IMR-90 (cell line): Measurements from ENCODE around the gene SFSWAP. TPM values are rescaled to one million over a fixed set of nuclear protein-coding genes. Genes with fewer than 3 reads are reported as not detected.

Experiments used
- ATAC-seq: fragments of 200-7000 bp; cut with Tn5 transposase; 2 replicates; pipeline ENCODE4 v1.9.1; 2020; ENCODE audit warnings: low read depth, mild to moderate bottlenecking, moderate library complexity
- BruUV-seq: library from RNA; stranded (reverse); fragments of 400-500 nt; replicated peaks from 2 replicates; lab custom pipeline; 2021; lab: Mats Ljungman, UMichigan
- CTCF ChIA-PET: fragments of 300-600 bp; formaldehyde crosslinking; extraction: SDS; loops from one replicate; lab custom pipeline; 2021; ENCODE audit warnings: antibody characterized with exemption; lab: Yijun Ruan, JAX
- POLR2A ChIA-PET: fragments of 300-600 bp; sonication (Branson Sonifier 250); formaldehyde crosslinking; loops from one replicate; lab custom pipeline; 2022; ENCODE audit warnings: antibody characterized with exemption; ENCODE audit not compliant: unreplicated experiment; lab: Charles Lee
- DNase-seq: peaks from one replicate; pipeline ENCODE4 v3.0.0; 2013
- H2AFZ ChIP-seq: replicated peaks from 2 replicates; pipeline ENCODE3; 2013; ENCODE audit warnings: low read length, mild to moderate bottlenecking; ENCODE audit not compliant: poor library complexity
- H2AK5ac ChIP-seq: 2 replicates; pipeline ENCODE4 v1.6.1; 2013; ENCODE audit warnings: low read depth, low read length, inconsistent platforms
- H2AK9ac ChIP-seq: replicated peaks from 2 replicates; pipeline ENCODE3; 2013; ENCODE audit warnings: mild to moderate bottlenecking, low read depth, low read length, moderate library complexity; ENCODE audit not compliant: poor library complexity
- H2BK120ac ChIP-seq: 2 replicates; pipeline ENCODE4 v1.6.1; 2013; ENCODE audit warnings: low read depth, low read length, inconsistent platforms
- H2BK15ac ChIP-seq: 3 replicates; pipeline ENCODE4 v1.6.1; 2013; ENCODE audit warnings: low read depth, low read length, inconsistent platforms
- H2BK20ac ChIP-seq: 2 replicates; pipeline ENCODE4 v1.6.1; 2013; ENCODE audit warnings: low read depth, mild to moderate bottlenecking, inconsistent platforms, low read length, moderate library complexity
- H2BK5ac ChIP-seq: 2 replicates; pipeline ENCODE4 v1.6.1; 2013; ENCODE audit warnings: mild to moderate bottlenecking, low read depth, low read length, inconsistent platforms; ENCODE audit not compliant: poor library complexity, severe bottlenecking
- H3K14ac ChIP-seq: replicated peaks from 2 replicates; pipeline ENCODE4 v1.6.1; 2013; ENCODE audit warnings: low read depth, low read length, inconsistent platforms
- H3K18ac ChIP-seq: 2 replicates; pipeline ENCODE4 v1.6.1; 2013; ENCODE audit warnings: low read depth, low read length, control low read depth
- H3K23ac ChIP-seq: 2 replicates; pipeline ENCODE4 v1.6.1; 2013; ENCODE audit warnings: low read depth, low read length, inconsistent platforms
- H3K27ac ChIP-seq: 2 replicates; pipeline ENCODE4 v1.5.1; 2013; ENCODE audit warnings: mild to moderate bottlenecking, control low read depth, low read length; ENCODE audit not compliant: insufficient read depth
- H3K27me3 ChIP-seq: 2 replicates; pipeline ENCODE4 v1.6.1; 2013; ENCODE audit warnings: low read length; ENCODE audit not compliant: control insufficient read depth, insufficient read depth
- H3K36me3 ChIP-seq: 2 replicates; pipeline ENCODE4 v1.6.1; 2013; ENCODE audit warnings: low read length, mixed read lengths; ENCODE audit not compliant: control insufficient read depth, insufficient read depth
- H3K4ac ChIP-seq: 2 replicates; pipeline ENCODE4 v1.6.1; 2013; ENCODE audit warnings: low read depth, low read length, inconsistent platforms
- H3K4me1 ChIP-seq: 2 replicates; pipeline ENCODE4 v1.6.1; 2013; ENCODE audit warnings: low read length, mixed read lengths; ENCODE audit not compliant: control insufficient read depth, insufficient read depth
- H3K4me2 ChIP-seq: 2 replicates; pipeline ENCODE4 v1.6.1; 2013; ENCODE audit warnings: low read depth, mild to moderate bottlenecking, control low read depth, low read length, moderate library complexity
- H3K4me3 ChIP-seq: 2 replicates; pipeline ENCODE4 v1.5.1; 2013; ENCODE audit warnings: low read depth, mild to moderate bottlenecking, control low read depth, low read length, moderate library complexity; ENCODE audit not compliant: insufficient read depth
- H3K56ac ChIP-seq: 2 replicates; pipeline ENCODE4 v1.6.1; 2013; ENCODE audit warnings: low read length, inconsistent platforms; ENCODE audit not compliant: insufficient read depth; ENCODE audit errors: extremely low read depth
- H3K79me1 ChIP-seq, 2 experiments: 2 replicates each; pipeline ENCODE4 v1.6.1; 2013; ENCODE audit warnings: low read length in 2 of 2, inconsistent platforms in 1 of 2, low read depth in 1 of 2
- H3K9ac ChIP-seq: 2 replicates; pipeline ENCODE4 v1.6.1; 2013; ENCODE audit warnings: low read depth, low read length, control low read depth
- H3K9me1 ChIP-seq: 2 replicates; pipeline ENCODE4 v1.6.1; 2013; ENCODE audit warnings: low read length, inconsistent platforms; ENCODE audit not compliant: insufficient read depth
- H3K9me3 ChIP-seq: 2 replicates; pipeline ENCODE4 v1.6.1; 2013; ENCODE audit warnings: low read length; ENCODE audit not compliant: control insufficient read depth, insufficient read depth
- H4K20me1 ChIP-seq: 2 replicates; pipeline ENCODE4 v1.6.1; 2013; ENCODE audit warnings: low read length, inconsistent platforms; ENCODE audit not compliant: insufficient read depth
- H4K5ac ChIP-seq: 2 replicates; pipeline ENCODE4 v1.6.1; 2013; ENCODE audit warnings: mild to moderate bottlenecking, low read depth, low read length, control low read depth
- H4K8ac ChIP-seq, 2 experiments: 2 replicates each; pipeline ENCODE4 v1.6.1; 2013; ENCODE audit warnings: low read depth in 2 of 2, low read length in 2 of 2, control low read depth in 1 of 2, inconsistent platforms in 1 of 2
- H4K91ac ChIP-seq: 2 replicates; pipeline ENCODE4 v1.6.1; 2013; ENCODE audit warnings: low read depth, low read length, inconsistent platforms; ENCODE audit not compliant: insufficient read depth
- BHLHE40 ChIP-seq: fragments of 150-350 bp; IDR thresholded peaks from 2 replicates; pipeline ENCODE4 v1.6.1; 2016; ENCODE audit warnings: mild to moderate bottlenecking, low read depth, low read length
- CEBPB ChIP-seq: IDR thresholded peaks from 2 replicates; pipeline ENCODE4 v1.6.1; 2012; ENCODE audit warnings: low read depth, low read length, improper control_type of control experiment
- CHD1 ChIP-seq: IDR thresholded peaks from 2 replicates; pipeline ENCODE4 v1.6.1; 2012; ENCODE audit warnings: low read depth, low read length, improper control_type of control experiment
- CTCF ChIP-seq: conservative IDR thresholded peaks from 2 replicates; pipeline ENCODE4 v1.5.1; 2012; ENCODE audit warnings: mild to moderate bottlenecking, low read depth, low read length, improper control_type of control experiment
- FOS ChIP-seq: fragments of 150-350 bp; IDR thresholded peaks from 2 replicates; pipeline ENCODE4 v1.6.1; 2016; ENCODE audit warnings: low read depth, low read length
- MAFK ChIP-seq: IDR thresholded peaks from 2 replicates; pipeline ENCODE4 v1.6.1; 2012; ENCODE audit warnings: low read depth, low read length, improper control_type of control experiment
- MAZ ChIP-seq: IDR thresholded peaks from 2 replicates; pipeline ENCODE4 v1.6.1; 2012; ENCODE audit warnings: low read depth, mild to moderate bottlenecking, low read length, improper control_type of control experiment, moderate library complexity, borderline replicate concordance
- NFE2L2 ChIP-seq: fragments of 150-350 bp; IDR thresholded peaks from 2 replicates; pipeline ENCODE4 v1.6.1; 2016; ENCODE audit warnings: low read depth, mild to moderate bottlenecking, low read length
- POLR2A ChIP-seq: IDR thresholded peaks from 2 replicates; pipeline ENCODE4 v1.6.1; 2012; ENCODE audit warnings: mild to moderate bottlenecking, low read depth, low read length
- RAD21 ChIP-seq: IDR thresholded peaks from 2 replicates; pipeline ENCODE4 v1.6.1; 2012; ENCODE audit warnings: low read length, improper control_type of control experiment
- RCOR1 ChIP-seq: IDR thresholded peaks from 2 replicates; pipeline ENCODE4 v1.6.1; 2012; ENCODE audit warnings: mild to moderate bottlenecking, low read length, improper control_type of control experiment; ENCODE audit not compliant: insufficient replicate concordance
- RFX5 ChIP-seq: IDR thresholded peaks from 2 replicates; pipeline ENCODE4 v1.8.0; 2012; ENCODE audit warnings: low read depth, mild to moderate bottlenecking, low read length, moderate library complexity
- SMC3 ChIP-seq: fragments of 150-350 bp; IDR thresholded peaks from 2 replicates; pipeline ENCODE4 v1.6.1; 2016; ENCODE audit warnings: low read depth, mild to moderate bottlenecking, antibody characterized with exemption, low read length, moderate library complexity
- USF2 ChIP-seq: fragments of 150-350 bp; IDR thresholded peaks from 2 replicates; pipeline ENCODE4 v1.6.1; 2017; ENCODE audit warnings: mild to moderate bottlenecking, antibody characterized with exemption, low read length, low read depth
- WGBS, 2 experiments: methylation state at CpG; one replicate each; pipeline versions ENCODE4 v1.1.5 to v1.1.7; 2013; ENCODE audit warnings: missing lambda C conversion rate in 2 of 2; ENCODE audit not compliant: insufficient read length in 1 of 2; ENCODE audit errors: extremely low coverage in 2 of 2; 5-methylcytosine and 5-hydroxymethylcytosine counted together
- dilution Hi-C: fragments of 300-500 bp; cut with HindIII; formaldehyde crosslinking; loops from one replicate; pipeline ENCODE4 v1.14.3; 2018; ENCODE audit warnings: low sequenced_read_pairs; ENCODE audit not compliant: unreplicated experiment
- in situ Hi-C: fragments of 300-500 bp; cut with MboI; formaldehyde crosslinking; loops from 3 replicates; pipeline ENCODE4 v1.14.3; 2019; ENCODE audit warnings: low sequenced_read_pairs, inconsistent platforms, mixed read lengths
- intact Hi-C: fragments of 100-400 bp; cut with micrococcal nuclease; formaldehyde crosslinking; loops from 2 replicates; pipeline ENCODE4 v1.10.0; 2022
- polyA plus RNA-seq, 3 experiments: library from polyadenylated mRNA; depleted of rRNA; stranded (reverse); fragments of >200 nt; gene quantifications; 2 replicates each; pipeline ENCODE4 v1.2.3, GENCODE V29; 2012; ENCODE audit warnings: low replicate concordance in 1 of 3
- total RNA-seq: library from RNA; depleted of rRNA; stranded (reverse); fragments of >200 nt; gene quantifications from 2 replicates; pipeline ENCODE4 v1.2.3, GENCODE V29; 2012
- TF ChIP-seq, protein P1 (sequence below): fragments of 150-350 bp; IDR thresholded peaks from 2 replicates; pipeline ENCODE4 v1.6.1; 2016; ENCODE audit warnings: low read depth, mild to moderate bottlenecking, low read length, moderate library complexity, borderline replicate concordance

SFSWAP gene
- total and polyA plus RNA-seq, 2 of the 4 experiments (the other 2 are of a cell fraction) = 19.7 to 22.4 TPM

DNA sequence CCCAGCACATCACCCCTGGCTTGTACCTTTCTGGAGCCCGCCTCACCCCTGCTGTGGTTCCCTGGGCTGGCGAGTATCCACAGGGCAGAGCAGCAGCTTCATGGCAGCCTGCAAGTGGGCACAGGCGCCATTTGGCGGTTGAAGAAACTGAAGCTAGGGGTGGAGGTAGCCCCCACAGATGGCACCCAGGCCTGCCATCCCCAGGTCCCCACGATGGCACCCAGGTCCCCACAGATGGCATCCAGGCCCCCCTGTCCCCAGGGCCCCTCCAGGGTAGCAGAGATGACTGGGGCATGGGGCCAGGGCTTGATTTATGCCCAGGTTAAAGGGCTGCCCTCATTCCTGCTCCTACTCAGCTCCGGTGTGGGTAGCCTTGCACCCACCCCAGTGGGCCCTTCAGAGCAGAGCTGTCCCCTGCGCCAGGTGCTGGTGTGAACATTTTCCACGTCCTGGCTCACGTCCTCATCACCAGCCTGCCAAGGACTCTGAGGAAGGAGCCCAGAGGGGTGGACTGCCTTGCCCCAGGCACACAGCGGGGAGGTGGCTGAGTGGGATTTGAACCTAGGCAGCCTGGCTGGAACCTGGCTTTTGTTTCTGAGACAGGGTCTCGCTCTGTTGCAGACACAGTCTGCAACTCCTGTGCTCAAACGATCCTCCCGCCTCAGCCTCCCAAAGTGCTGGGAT, 126.0 kb downstream of the SFSWAP start:
- Histone ChIP-seq H3K9me1 (no peaks in the 10 kb centered on the region; the same call in 1 of the 2 replicates), H2AFZ (no peak overlapping the region), H2BK5ac (no peak overlapping the region), H2BK120ac (no peak overlapping the region), H3K56ac (no peak overlapping the region), H3K23ac (no peak overlapping the region), H3K4me2 (no peak overlapping the region), H3K36me3 (peaks cover 7% of the 10 kb centered on the region; the same call in 1 of the 2 replicates), H4K91ac (no peak overlapping the region), H3K14ac (no peak overlapping the region), H3K27ac (no peak overlapping the region), H3K18ac (no peak overlapping the region), H4K20me1 (no peaks in the 10 kb centered on the region; the same call in 1 of the 2 replicates), H3K27me3 (no peaks in the 10 kb centered on the region), H2AK9ac (no peak overlapping the region), H2BK20ac (no peak overlapping the region), H3K9ac (no peak overlapping the region), H4K8ac (no peak overlapping the region), H2AK5ac (no peak overlapping the region), H2BK15ac (no peak overlapping the region), H4K5ac (no peak overlapping the region), H3K4me1 (peaks cover 4% of the 10 kb centered on the region; the same call in 1 of the 2 replicates), H3K79me1 (peaks cover 0 to 10% of the 10 kb centered on the region in 2 experiments; a peak in 1 of 4 replicates), H3K9me3 (no peaks in the 10 kb centered on the region), H3K4me3 (no peak overlapping the region), H3K4ac (no peak overlapping the region)
- dilution Hi-C loops (no loop called here), in situ Hi-C loops (loop anchor here (25.0 kb wide), 1 partner anchor 725 kb away; no protein-coding TSS in a partner anchor), intact Hi-C loops (loop anchor here (10.0 kb wide), 1 partner anchor 118 kb away; no protein-coding TSS in a partner anchor)
- ATAC-seq (no peak), DNase-seq (no peak)
- no TSS peak for BruUV-seq
- POLR2A ChIA-PET = no interaction called here
- CTCF ChIA-PET = no interaction called here
- 83% methylated on average over 4 of the region's 13 CpGs; no CpG with 5 or more reads in 1 of the 2 experiments for WGBS, 2 experiments
- TF ChIP-seq RCOR1 (no peak), RAD21 (no peak), NFE2L2 (no peak), CTCF (no peak), MAZ (no peak), CHD1 (no peak), CEBPB (no peak), POLR2A (no peak), RFX5 (no peak), MAFK (no peak), BHLHE40 (no peak), FOS (no peak), SMC3 (no peak), USF2 (no peak)
- TF ChIP-seq, protein P1, sequence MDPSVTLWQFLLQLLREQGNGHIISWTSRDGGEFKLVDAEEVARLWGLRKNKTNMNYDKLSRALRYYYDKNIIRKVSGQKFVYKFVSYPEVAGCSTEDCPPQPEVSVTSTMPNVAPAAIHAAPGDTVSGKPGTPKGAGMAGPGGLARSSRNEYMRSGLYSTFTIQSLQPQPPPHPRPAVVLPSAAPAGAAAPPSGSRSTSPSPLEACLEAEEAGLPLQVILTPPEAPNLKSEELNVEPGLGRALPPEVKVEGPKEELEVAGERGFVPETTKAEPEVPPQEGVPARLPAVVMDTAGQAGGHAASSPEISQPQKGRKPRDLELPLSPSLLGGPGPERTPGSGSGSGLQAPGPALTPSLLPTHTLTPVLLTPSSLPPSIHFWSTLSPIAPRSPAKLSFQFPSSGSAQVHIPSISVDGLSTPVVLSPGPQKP = no peak
